Urinary bladder (tissue), 4 donors: ENCODE data around the gene ATP8A2. TPM values are rescaled to one million over a fixed set of nuclear protein-coding genes. Genes with fewer than 3 reads are reported as not detected.
"Not testable (repeated sequence)": the region's sequence is repeated elsewhere in the genome, so short reads cannot be mapped to it uniquely, and the experiment has no call there.

Experiments used
- DNase-seq: peaks from one replicate; pipeline ENCODE4 v3.0.0-alpha.2; 2015; ENCODE audit errors: extremely low spot score
- H3K27ac ChIP-seq: one replicate; pipeline ENCODE4 v1.5.1; 2013; ENCODE audit warnings: low read depth, mild to moderate bottlenecking, moderate library complexity
- H3K36me3 ChIP-seq: one replicate; pipeline ENCODE4 v1.6.1; 2013; ENCODE audit warnings: mild to moderate bottlenecking, moderate library complexity; ENCODE audit not compliant: insufficient read depth
- H3K4me1 ChIP-seq: one replicate; pipeline ENCODE4 v1.6.1; 2013; ENCODE audit warnings: mild to moderate bottlenecking, moderate library complexity; ENCODE audit not compliant: insufficient read depth
- H3K4me3 ChIP-seq: one replicate; pipeline ENCODE4 v1.5.1; 2013; ENCODE audit warnings: low read depth, low read length
- WGBS: extraction: QIAGEN DNeasy Blood & Tissue Kit; methylation state at CpG from one replicate; pipeline ENCODE4 v1.1.7; 2013; 5-methylcytosine and 5-hydroxymethylcytosine counted together
- polyA plus RNA-seq: library from polyadenylated mRNA; stranded (reverse); fragments of 200-250 nt; gene quantifications from one replicate; pipeline ENCODE4 v1.2.3, GENCODE V29; 2013
- total RNA-seq: library from RNA; depleted of rRNA; stranded (reverse); fragments of >200 nt; gene quantifications from one replicate; pipeline ENCODE4 v1.2.3, GENCODE V29; 2014
- donor health status: healthy with polysubstance abuse.
- donor health status: healthy.

The ATP8A2 gene
- total and polyA plus RNA-seq, 2 donors = 1.4 to 1.5 TPM

GRCh38 chr13:25776722-25777121 lies 404.9 kb downstream of the ATP8A2 start:
- WGBS = 73% methylated on average over 7 of the region's 7 CpGs
- Histone ChIP-seq H3K36me3 (no peaks in the 10 kb centered on the region), H3K27ac (no peak overlapping the region), H3K4me3 (no peak overlapping the region), H3K4me1 (no peaks in the 10 kb centered on the region)
- no peak for DNase-seq

- no peaks in the 10 kb centered on the region for H3K4me1 ChIP-seq
- 78% methylated on average over 2 of the region's 2 CpGs for WGBS
- H3K4me3 ChIP-seq = no peak overlapping the region
Observed at GRCh38 chr13:25777509-25777908, 405.7 kb downstream of the ATP8A2 start.

GRCh38 chr13:25778365-25778764 lies 406.6 kb downstream of the ATP8A2 start:
- Histone ChIP-seq H3K36me3 (no peaks in the 10 kb centered on the region), H3K27ac (no peak overlapping the region), H3K4me3 (no peak overlapping the region), H3K4me1 (no peaks in the 10 kb centered on the region)
- 86% methylated on average over 7 of the region's 7 CpGs for WGBS
- no peak for DNase-seq

More at GRCh38 chr13:25777509-25777908, 405.7 kb downstream of the ATP8A2 start:
- DNase-seq = no peak
- Histone ChIP-seq H3K27ac (no peak overlapping the region), H3K36me3 (no peaks in the 10 kb centered on the region)

GRCh38 chr13:25778808-25779305 lies 407.1 kb downstream of the ATP8A2 start:
- Histone ChIP-seq H3K27ac (no peak overlapping the region), H3K4me3 (no peak overlapping the region), H3K36me3 (no peaks in the 10 kb centered on the region), H3K4me1 (no peaks in the 10 kb centered on the region)
- no peak for DNase-seq
- WGBS = 65% methylated on average over 4 of the region's 4 CpGs

GRCh38 chr13:25783076-25783475 lies 411.3 kb downstream of the ATP8A2 start:
- Histone ChIP-seq H3K4me3 (no peak overlapping the region), H3K27ac (no peak overlapping the region), H3K4me1 (no peaks in the 10 kb centered on the region), H3K36me3 (no peaks in the 10 kb centered on the region)
- WGBS = 69% methylated on average over 2 of the region's 2 CpGs
- DNase-seq = no peak

GRCh38 chr13:25783601-25784024 lies 411.8 kb downstream of the ATP8A2 start:
- H3K27ac ChIP-seq = no peak overlapping the region
- no peaks in the 10 kb centered on the region for H3K36me3 ChIP-seq
- no peaks in the 10 kb centered on the region for H3K4me1 ChIP-seq
- no peak for DNase-seq
- 40% methylated on average over 5 of the region's 5 CpGs for WGBS
- H3K4me3 ChIP-seq = no peak overlapping the region

GRCh38 chr13:25784119-25784518 lies 412.3 kb downstream of the ATP8A2 start:
- 50% methylated on average over 4 of the region's 4 CpGs for WGBS
- Histone ChIP-seq H3K36me3 (no peaks in the 10 kb centered on the region), H3K4me1 (no peaks in the 10 kb centered on the region), H3K4me3 (no peak overlapping the region), H3K27ac (no peak overlapping the region)
- no peak for DNase-seq

- H3K4me1 ChIP-seq, H3K27ac ChIP-seq, H3K4me3 ChIP-seq, DNase-seq, H3K36me3 ChIP-seq: not testable (repeated sequence)
- 95% methylated on average over 1 of the region's 1 CpG for WGBS
Observed at GRCh38 chr13:25790137-25790536, 418.4 kb downstream of the ATP8A2 start.

- Histone ChIP-seq H3K27ac (no peak overlapping the region), H3K36me3 (no peaks in the 10 kb centered on the region), H3K4me3 (no peak overlapping the region), H3K4me1 (no peaks in the 10 kb centered on the region)
- DNase-seq = no peak
- 80% methylated on average over 1 of the region's 1 CpG for WGBS
Observed at GRCh38 chr13:25795277-25795676, 423.5 kb downstream of the ATP8A2 start.

GRCh38 chr13:25796474-25796873 lies 424.7 kb downstream of the ATP8A2 start:
- Histone ChIP-seq H3K4me1 (no peaks in the 10 kb centered on the region), H3K36me3 (no peaks in the 10 kb centered on the region), H3K4me3 (no peak overlapping the region), H3K27ac (no peak overlapping the region)
- no peak for DNase-seq
- 87% methylated on average over 1 of the region's 1 CpG for WGBS

- no peak for DNase-seq
- Histone ChIP-seq H3K36me3 (no peaks in the 10 kb centered on the region), H3K4me1 (no peaks in the 10 kb centered on the region), H3K4me3 (no peak overlapping the region), H3K27ac (no peak overlapping the region)
- WGBS = 66% methylated on average over 3 of the region's 3 CpGs
Observed at GRCh38 chr13:25798998-25799397, 427.2 kb downstream of the ATP8A2 start.

- Histone ChIP-seq H3K27ac (no peak overlapping the region), H3K4me3 (no peak overlapping the region), H3K36me3 (no peaks in the 10 kb centered on the region), H3K4me1 (no peaks in the 10 kb centered on the region)
- 38% methylated on average over 3 of the region's 3 CpGs for WGBS
- DNase-seq = no peak
Observed at GRCh38 chr13:25800523-25800922, 428.7 kb downstream of the ATP8A2 start.

GRCh38 chr13:25802579-25802978 lies 430.8 kb downstream of the ATP8A2 start:
- WGBS = 70% methylated on average over 3 of the region's 3 CpGs
- no peak overlapping the region for H3K27ac ChIP-seq
- no peaks in the 10 kb centered on the region for H3K4me1 ChIP-seq
- H3K36me3 ChIP-seq = no peaks in the 10 kb centered on the region
- DNase-seq = no peak
- no peak overlapping the region for H3K4me3 ChIP-seq

GRCh38 chr13:25803641-25804040 lies 431.9 kb downstream of the ATP8A2 start:
- Histone ChIP-seq H3K4me3 (no peak overlapping the region), H3K27ac (no peak overlapping the region), H3K36me3 (no peaks in the 10 kb centered on the region), H3K4me1 (no peaks in the 10 kb centered on the region)
- 73% methylated on average over 3 of the region's 3 CpGs for WGBS
- no peak for DNase-seq
